GM12892 (cell line): ENCODE data around the gene GSG1.

ENCODE experiments used
- POLR2A ChIP-seq: IDR thresholded peaks from 2 replicates; pipeline ENCODE4 v1.6.1; 2011; ENCODE audit warnings: low read depth, low read length, control low read depth
- POLR2AphosphoS5 ChIP-seq: IDR thresholded peaks from 2 replicates; pipeline ENCODE4 v1.6.1; 2011; ENCODE audit warnings: low read depth, low read length, control low read depth
- TAF1 ChIP-seq: IDR thresholded peaks from 2 replicates; pipeline ENCODE4 v1.6.1; 2011; ENCODE audit warnings: low read depth, mild to moderate bottlenecking, control low read depth, low read length, borderline replicate concordance

- no peak for TF ChIP-seq TAF1
- TF ChIP-seq POLR2A = no peak
- no peak for TF ChIP-seq POLR2AphosphoS5
Observed at GRCh38 chr12:13052421-13052820, 51.0 kb downstream of the GSG1 start.
